HG03520 (cell line): ENCODE results near the gene COL25A1.

Source experiments
- ATAC-seq: cut with Tn5 transposase; IDR thresholded peaks from one replicate; pipeline ENCODE4 v1.9.1; 2021; ENCODE audit warnings: mild to moderate bottlenecking, moderate library complexity; ENCODE audit not compliant: unreplicated experiment

The COL25A1 gene

GRCh38 chr4:109216085-109216696 is 86.3 kb downstream of the COL25A1 start:
- no peak for ATAC-seq

- no peak for ATAC-seq
These were observed 87.0 kb downstream of the COL25A1 start for GRCh38 chr4:109215506-109215905.

- no peak for ATAC-seq
These were observed 87.7 kb downstream of the COL25A1 start for GRCh38 chr4:109214622-109215301.

GRCh38 chr4:109213056-109213455 is 89.4 kb downstream of the COL25A1 start:
- ATAC-seq = no peak

- no peak for ATAC-seq
These were observed 90.8 kb downstream of the COL25A1 start for GRCh38 chr4:109211671-109212070.

DNA sequence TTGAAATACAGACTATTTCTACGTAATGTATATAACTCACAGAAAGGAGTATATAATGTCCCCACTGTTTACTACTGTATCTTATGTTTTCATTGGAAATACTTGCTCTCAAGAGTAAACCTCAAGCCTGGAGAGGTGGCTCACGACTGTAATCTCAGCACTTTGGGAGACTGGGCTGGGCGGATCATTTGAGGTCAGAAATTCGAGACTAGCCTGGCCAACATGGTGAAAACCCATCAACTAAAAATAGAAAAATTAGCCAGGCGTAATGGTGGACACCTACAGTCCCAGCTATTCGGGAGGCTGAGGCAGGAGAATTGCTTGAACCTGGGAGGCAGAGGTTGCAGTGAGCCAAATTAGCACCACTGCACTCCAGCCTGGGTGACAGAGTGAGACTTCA is 92.8 kb downstream of the COL25A1 start:
- ATAC-seq = no peak

DNA sequence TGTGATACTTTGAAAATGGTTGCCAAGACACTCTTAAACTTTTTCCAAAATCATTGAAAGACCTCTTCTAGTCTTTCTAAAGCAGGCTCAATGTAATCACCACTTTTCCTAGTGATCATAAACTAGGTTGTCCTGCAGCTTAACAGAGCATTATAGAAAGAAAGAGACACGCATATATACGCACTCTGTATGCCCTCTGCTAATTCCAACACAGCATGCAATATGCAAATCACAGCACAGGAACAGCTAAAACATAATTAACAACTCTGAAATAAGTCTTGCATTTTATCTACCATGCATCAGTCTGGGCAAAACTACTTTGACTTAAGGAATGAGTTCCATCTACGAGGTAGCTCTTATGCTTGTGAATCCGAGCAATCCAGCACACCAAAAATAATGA is 94.6 kb downstream of the COL25A1 start:
- ATAC-seq = no peak

DNA sequence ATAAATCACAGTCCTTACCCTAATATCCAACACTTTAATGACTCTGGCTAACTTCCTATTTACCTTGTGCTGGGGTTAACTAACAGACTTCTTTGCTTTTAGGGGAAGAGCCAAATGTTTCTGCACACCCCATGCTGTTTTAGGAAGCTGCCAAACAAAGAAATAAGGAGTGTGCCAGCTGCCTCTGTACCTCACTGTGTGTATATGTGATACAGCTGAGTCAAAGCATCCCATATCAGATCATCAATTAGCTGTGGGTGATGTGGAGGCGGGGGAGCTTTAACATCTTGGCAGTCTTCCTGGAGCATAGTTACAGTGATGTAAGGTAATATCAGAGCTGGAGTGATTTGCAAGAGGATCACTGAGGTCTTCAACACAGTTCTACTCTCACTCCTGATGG is 95.4 kb downstream of the COL25A1 start:
- ATAC-seq = no peak

DNA sequence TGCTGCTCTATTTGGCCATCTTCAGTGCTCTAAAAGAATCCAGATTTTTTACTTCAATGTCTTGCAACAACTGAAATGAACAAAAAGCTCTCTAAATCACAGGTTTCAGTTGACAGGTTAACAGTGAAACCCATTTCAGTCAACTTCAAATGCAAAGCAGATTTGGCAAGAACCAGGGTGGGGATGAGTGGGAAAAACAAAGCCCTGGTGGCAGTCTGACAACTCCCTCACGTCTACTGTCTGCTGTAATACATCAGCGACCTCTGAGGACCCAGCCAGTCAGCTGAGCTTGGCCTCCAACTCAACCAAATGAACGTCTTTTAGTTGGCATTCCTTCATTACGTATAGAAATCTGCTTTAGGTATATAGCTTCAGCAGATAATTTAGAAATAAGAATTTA is 95.8 kb downstream of the COL25A1 start:
- ATAC-seq = no peak

- ATAC-seq = no peak
These were observed 97.3 kb downstream of the COL25A1 start for GRCh38 chr4:109205186-109205585.

DNA sequence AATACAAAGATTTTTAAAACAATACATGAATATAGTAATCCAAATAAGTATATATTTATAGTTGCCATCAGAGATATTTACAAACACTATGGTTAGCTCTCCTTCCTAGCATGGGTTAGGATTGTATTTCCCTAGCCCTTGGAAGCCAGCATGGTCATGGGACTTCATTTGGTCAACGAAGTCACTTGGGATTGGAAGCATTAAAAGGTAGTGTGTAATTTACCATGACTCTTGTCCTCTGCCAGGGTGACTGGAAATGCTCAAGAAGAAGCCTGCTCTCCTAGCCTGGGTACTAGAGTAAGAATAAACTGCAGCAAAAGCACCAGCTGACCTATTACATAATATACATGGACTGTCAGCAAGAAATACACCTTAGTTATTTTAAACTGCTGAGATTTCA is 102.9 kb downstream of the COL25A1 start:
- ATAC-seq = no peak

DNA sequence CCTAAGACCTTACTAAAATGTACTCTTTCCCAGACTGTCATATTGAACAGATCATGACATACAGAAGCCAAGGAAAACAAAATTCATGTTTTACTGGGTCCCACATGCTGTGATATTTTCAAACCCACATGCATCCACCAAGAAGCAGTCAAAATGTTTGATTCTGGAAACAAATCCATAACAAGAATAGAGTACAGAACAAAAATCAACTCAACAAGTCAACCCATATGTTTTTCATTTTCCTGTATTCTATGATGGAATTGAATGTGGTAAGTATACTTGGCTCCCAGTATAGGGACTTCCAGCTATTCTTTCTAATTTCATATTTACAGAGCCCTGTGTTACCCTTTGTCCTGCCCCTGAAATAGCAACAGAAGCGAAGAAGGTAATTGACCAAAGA is 106.8 kb downstream of the COL25A1 start:
- ATAC-seq = no peak

- no peak for ATAC-seq
These were observed 111.2 kb downstream of the COL25A1 start for GRCh38 chr4:109191216-109191615.

GRCh38 chr4:109186458-109186945 is 116.0 kb downstream of the COL25A1 start:
- ATAC-seq = no peak

DNA sequence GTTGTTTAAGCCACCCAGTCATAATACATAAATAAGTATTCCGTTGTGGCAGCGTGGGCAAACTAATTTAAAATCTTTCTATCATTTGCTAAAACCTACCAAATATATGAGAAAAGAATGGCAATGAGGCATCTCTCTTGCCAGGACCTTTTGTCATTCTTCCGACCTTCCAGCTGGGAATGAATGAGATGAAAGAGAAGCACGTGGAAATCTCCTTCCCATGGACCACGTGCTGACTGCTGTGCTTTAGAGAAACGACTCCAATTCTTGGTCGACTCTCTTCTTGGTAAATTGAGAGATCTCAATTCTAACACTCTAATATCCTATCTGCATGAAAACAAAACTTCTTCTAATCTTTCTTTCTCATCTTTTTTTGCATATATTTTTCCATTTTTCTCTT is 116.5 kb downstream of the COL25A1 start:
- ATAC-seq = no peak

DNA sequence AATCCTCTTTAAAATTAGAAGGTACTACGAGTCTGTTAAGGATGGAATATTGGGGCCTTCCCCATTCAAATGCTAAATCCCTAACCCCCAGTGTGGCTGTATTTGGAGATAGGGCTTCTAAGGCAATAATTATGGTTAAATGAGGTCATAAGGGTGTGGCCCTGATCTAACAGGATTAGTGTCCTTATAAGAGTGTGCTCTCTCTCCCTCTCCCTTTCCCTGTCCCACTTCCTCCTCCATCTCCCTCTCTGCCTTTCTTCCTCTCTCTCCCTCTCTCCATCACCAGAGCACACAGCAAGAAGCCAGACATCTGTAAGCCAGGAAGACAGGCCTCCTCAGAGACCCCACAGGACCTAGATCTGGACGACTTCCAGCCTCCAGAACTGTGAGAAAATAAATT is 116.9 kb downstream of the COL25A1 start:
- no peak for ATAC-seq

DNA sequence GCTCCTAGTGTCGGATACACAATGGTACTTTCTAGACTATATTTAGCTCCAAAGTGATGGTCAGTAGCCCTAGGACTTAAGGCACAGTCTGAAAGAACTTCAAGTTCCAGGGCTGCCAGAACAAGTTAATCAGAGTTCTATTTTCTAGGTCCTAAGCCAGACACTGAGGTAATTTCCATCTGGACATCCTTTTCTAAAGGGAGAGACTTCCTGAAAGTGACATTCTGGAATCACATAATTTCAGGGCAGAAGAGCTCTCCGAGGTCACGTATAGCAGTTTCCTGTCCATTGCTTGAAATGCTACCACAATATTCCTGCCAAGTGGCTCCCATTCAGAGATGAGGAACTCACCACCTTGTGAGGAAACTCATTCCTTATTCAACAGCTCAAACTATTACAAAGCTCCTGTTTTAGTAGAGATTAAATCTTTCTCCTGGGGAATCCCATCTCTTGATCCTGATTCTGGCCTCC is 117.9 kb downstream of the COL25A1 start:
- no peak for ATAC-seq

DNA sequence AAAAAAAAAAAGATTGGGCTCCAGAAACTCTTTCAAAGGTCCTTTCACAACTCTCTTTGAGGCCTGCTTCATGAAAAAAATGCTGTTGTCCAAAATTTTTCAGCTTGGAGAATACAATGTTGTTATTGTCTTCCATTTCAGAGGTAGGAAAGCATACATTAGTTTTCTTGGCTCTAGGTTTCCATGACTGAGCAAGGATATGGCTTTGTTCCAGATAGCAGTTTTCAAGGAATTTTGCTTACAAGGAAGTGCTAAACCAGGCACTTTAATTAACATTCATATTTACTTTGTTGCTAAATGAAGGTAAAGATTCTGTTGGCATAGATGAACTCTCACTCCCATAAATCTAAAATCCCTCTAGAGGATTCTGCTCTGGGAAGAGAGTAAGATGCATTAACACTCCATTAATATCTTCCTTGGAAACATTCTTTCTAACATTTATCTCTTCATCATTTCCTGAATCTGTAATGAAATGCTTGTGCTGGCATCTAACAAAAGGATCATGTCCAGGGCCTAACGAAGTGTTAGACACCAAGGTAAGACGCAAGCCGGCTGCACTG is 118.4 kb downstream of the COL25A1 start:
- ATAC-seq = no peak

DNA sequence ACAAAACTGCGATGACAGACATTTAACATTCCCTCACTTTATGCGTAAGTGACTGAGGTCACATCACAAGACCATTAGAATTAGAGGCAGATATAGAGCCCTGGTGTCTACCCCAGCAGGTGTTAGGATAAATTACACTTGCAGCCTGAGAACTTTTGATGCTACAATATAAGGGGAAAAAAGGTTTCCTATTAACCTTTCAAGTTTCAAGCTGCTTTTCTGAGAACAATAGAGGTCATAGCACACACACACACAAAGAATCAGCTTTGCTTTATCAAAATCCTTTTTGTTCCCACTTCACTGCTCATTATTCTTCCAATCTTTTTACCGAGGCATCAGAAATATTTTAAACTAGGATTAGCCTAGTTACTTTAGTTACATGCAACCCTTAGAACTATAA is 119.8 kb downstream of the COL25A1 start:
- no peak for ATAC-seq

DNA sequence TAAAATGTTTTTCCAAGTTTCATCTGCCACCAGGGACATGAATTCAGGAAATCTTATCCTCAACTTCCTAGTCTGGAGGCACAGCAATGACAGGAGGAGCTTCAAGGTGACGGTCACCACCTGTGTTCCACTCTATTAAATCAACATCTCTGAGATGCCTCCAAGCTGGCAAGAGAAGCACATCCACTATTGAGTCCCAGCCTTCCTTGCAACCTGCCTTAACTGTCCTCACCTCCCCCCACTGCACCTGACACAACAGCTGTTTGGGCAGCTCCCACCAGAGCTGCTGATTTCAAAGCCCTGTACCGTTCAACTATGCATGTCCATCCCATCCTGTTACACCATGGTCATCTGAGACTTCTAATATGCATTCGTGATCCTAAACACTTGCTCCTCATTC is 123.4 kb downstream of the COL25A1 start:
- no peak for ATAC-seq

DNA sequence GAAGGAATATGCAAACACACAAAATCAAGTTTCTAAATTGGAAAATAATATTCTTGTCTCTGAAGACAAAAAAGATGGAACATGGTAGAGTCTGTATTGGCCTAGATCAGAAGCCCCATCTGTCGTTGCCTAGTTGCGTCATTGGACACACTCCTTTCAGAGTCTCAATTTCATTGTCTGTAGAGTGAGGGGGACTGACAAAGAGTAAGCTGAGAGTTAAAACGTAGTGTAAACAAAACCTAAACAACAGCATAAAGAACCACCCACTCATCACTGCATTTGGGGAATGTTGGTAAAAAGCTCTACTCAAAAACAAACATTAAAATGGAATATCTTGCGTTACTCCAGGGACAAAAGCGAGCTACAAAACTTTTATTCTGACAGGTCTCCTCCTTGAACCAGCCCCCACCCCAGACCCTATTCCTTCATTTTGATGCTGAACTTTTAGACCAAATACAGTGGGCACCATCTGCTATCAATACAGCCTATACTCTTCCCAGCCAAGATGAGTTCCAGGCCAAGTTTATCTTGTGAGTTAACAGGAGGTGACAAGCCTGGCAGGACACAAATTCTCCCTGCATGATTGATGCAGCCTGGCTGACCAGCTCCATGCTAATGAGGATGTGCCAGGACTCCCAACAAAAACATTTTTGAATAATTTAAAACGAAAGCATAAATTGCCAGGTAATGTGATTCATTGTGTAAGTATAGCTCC is 125.2 kb downstream of the COL25A1 start:
- no peak for ATAC-seq
